CD4-positive, alpha-beta T cell treated with Interleukin-4 for 4 hours (primary cell): Measurements from ENCODE around the gene PTPRA.
"Not testable (repeated sequence)": the region's sequence is repeated elsewhere in the genome, so short reads cannot be mapped to it uniquely, and the experiment has no call there.

Experiments used
- DNase-seq: peaks from one replicate; pipeline ENCODE4 v3.0.0-alpha.2; 2020

The PTPRA gene

GRCh38 chr20:2889797-2890196, 16.5 kb downstream of the PTPRA start:
- no peak for DNase-seq

- no peak for DNase-seq
Measured at GRCh38 chr20:2890742-2891141, 17.5 kb downstream of the PTPRA start.

GRCh38 chr20:2891343-2891742, 18.1 kb downstream of the PTPRA start:
- DNase-seq: no peak

GRCh38 chr20:2892376-2892775, 19.1 kb downstream of the PTPRA start:
- no peak for DNase-seq

GRCh38 chr20:2894221-2894620, 20.9 kb downstream of the PTPRA start:
- no peak for DNase-seq

GRCh38 chr20:2895154-2895553, 21.9 kb downstream of the PTPRA start:
- DNase-seq: not testable (repeated sequence)

GRCh38 chr20:2899243-2899642, 26.0 kb downstream of the PTPRA start:
- no peak for DNase-seq

- DNase-seq: no peak
Measured at GRCh38 chr20:2900845-2901592, 27.7 kb downstream of the PTPRA start.

- no peak for DNase-seq
Measured at GRCh38 chr20:2902291-2902690, 29.0 kb downstream of the PTPRA start.

- DNase-seq: no peak
Measured at GRCh38 chr20:2902818-2903217, 29.5 kb downstream of the PTPRA start.

GRCh38 chr20:2903686-2904085, 30.4 kb downstream of the PTPRA start:
- DNase-seq: no peak

- DNase-seq: no peak
Measured at GRCh38 chr20:2907519-2907918, 34.2 kb downstream of the PTPRA start.

- DNase-seq: no peak
Measured at GRCh38 chr20:2909953-2910352, 36.7 kb downstream of the PTPRA start.

- no peak for DNase-seq
Measured at GRCh38 chr20:2911200-2911599, 37.9 kb downstream of the PTPRA start.

GRCh38 chr20:2914160-2914559, 40.9 kb downstream of the PTPRA start:
- DNase-seq: no peak

- no peak for DNase-seq
Measured at GRCh38 chr20:2917266-2917665, 44.0 kb downstream of the PTPRA start.

- no peak for DNase-seq
Measured at GRCh38 chr20:2918096-2919049, 45.1 kb downstream of the PTPRA start.

- no peak for DNase-seq
Measured at GRCh38 chr20:2919518-2920245, 46.4 kb downstream of the PTPRA start.

- no peak for DNase-seq
Measured at GRCh38 chr20:2920473-2920872, 47.2 kb downstream of the PTPRA start.

GRCh38 chr20:2921506-2921905, 48.2 kb downstream of the PTPRA start:
- no peak for DNase-seq

- DNase-seq: no peak
Measured at GRCh38 chr20:2922957-2923356, 49.7 kb downstream of the PTPRA start.

GRCh38 chr20:2930538-2930937, 57.3 kb downstream of the PTPRA start:
- no peak for DNase-seq

- DNase-seq: no peak
Measured at GRCh38 chr20:2932498-2932897, 59.2 kb downstream of the PTPRA start.
